GM23338 (cell line): ENCODE results near the gene ESYT1. TPM values are rescaled to one million over a fixed set of nuclear protein-coding genes. Genes with fewer than 3 reads are reported as not detected.

Experiments
- ATAC-seq: fragments of 200-7000 bp; cut with Tn5 transposase; 3 replicates; pipeline ENCODE4 v1.9.1; 2020
- DNase-seq: peaks from one replicate; pipeline ENCODE4 v3.0.0-alpha.2; 2015; ENCODE audit warnings: low spot score
- H2AFZ ChIP-seq: fragments of 200-600 bp; sonication (generic); 2 replicates; pipeline ENCODE4 v1.8.0; 2016; ENCODE audit warnings: antibody characterized with exemption, mild to moderate bottlenecking, moderate library complexity
- H3F3A ChIP-seq: fragments of 200-600 bp; sonication (generic); replicated peaks from 2 replicates; pipeline ENCODE4 v1.8.0; 2017; ENCODE audit warnings: antibody characterized with exemption, mixed run types, low read depth
- H3K27ac ChIP-seq: fragments of 200-600 bp; sonication (generic); 2 replicates; pipeline ENCODE4 v1.6.1; 2016; ENCODE audit warnings: low read depth
- H3K27me3 ChIP-seq: fragments of 200-600 bp; sonication (generic); 2 replicates; pipeline ENCODE4 v1.8.0; 2016; ENCODE audit warnings: mild to moderate bottlenecking, mixed run types, moderate library complexity; ENCODE audit not compliant: insufficient read depth
- H3K36me3 ChIP-seq: fragments of 200-600 bp; sonication (generic); 2 replicates; pipeline ENCODE4 v1.8.0; 2016; ENCODE audit warnings: mild to moderate bottlenecking; ENCODE audit not compliant: insufficient read depth
- H3K4me1 ChIP-seq: fragments of 200-600 bp; sonication (generic); 2 replicates; pipeline ENCODE4 v1.8.0; 2016; ENCODE audit warnings: mild to moderate bottlenecking, moderate library complexity; ENCODE audit not compliant: insufficient read depth
- H3K4me2 ChIP-seq: fragments of 200-600 bp; sonication (generic); 2 replicates; pipeline ENCODE4 v1.7.1; 2017; ENCODE audit warnings: mixed run types
- H3K4me3 ChIP-seq: fragments of 200-600 bp; sonication (generic); 2 replicates; pipeline ENCODE4 v1.6.1; 2016; ENCODE audit warnings: mixed run types
- H3K79me2 ChIP-seq: fragments of 200-600 bp; sonication (generic); replicated peaks from 2 replicates; pipeline ENCODE4 v1.8.0; 2017; ENCODE audit warnings: mild to moderate bottlenecking; ENCODE audit not compliant: insufficient read depth
- H3K9me2 ChIP-seq: fragments of 200-600 bp; sonication (generic); 2 replicates; pipeline ENCODE4 v1.8.0; 2017; ENCODE audit not compliant: insufficient read depth
- H4K20me1 ChIP-seq: fragments of 200-600 bp; sonication (generic); replicated peaks from 2 replicates; pipeline ENCODE4 v1.8.0; 2017; ENCODE audit warnings: mild to moderate bottlenecking; ENCODE audit not compliant: insufficient read depth
- H3K27ac Mint-ChIP-seq: 2 replicates; pipeline ENCODE4 v1.8.0; 2020; ENCODE audit warnings: inconsistent platforms, mild to moderate bottlenecking, moderate library complexity, mixed read lengths
- H3K27me3 Mint-ChIP-seq: 3 replicates; pipeline ENCODE4 v1.8.0; 2022; ENCODE audit warnings: low read depth, mild to moderate bottlenecking, moderate library complexity, mixed read lengths, inconsistent platforms; ENCODE audit not compliant: insufficient read depth, poor library complexity
- H3K36me3 Mint-ChIP-seq: 3 replicates; pipeline ENCODE4 v1.8.0; 2021; ENCODE audit warnings: low read depth, mild to moderate bottlenecking, inconsistent platforms, moderate library complexity, mixed read lengths
- H3K4me1 Mint-ChIP-seq: 3 replicates; pipeline ENCODE4 v1.8.0; 2020; ENCODE audit warnings: mild to moderate bottlenecking, inconsistent platforms, mixed read lengths
- H3K4me3 Mint-ChIP-seq: 3 replicates; pipeline ENCODE4 v1.8.0; 2021; ENCODE audit warnings: moderate library complexity, mild to moderate bottlenecking, inconsistent platforms, mixed read lengths
- H3K9me3 Mint-ChIP-seq: 3 replicates; pipeline ENCODE4 v1.8.0; 2020; ENCODE audit warnings: moderate library complexity, mild to moderate bottlenecking, inconsistent platforms, mixed read lengths
- EZH2 ChIP-seq: fragments of 200-600 bp; sonication (generic); IDR thresholded peaks from one replicate; pipeline ENCODE4 v1.8.0; 2017; ENCODE audit warnings: antibody characterized with exemption, mild to moderate bottlenecking, low read depth; ENCODE audit not compliant: unreplicated experiment
- EZH2phosphoT487 ChIP-seq: fragments of 200-600 bp; sonication (generic); IDR thresholded peaks from one replicate; pipeline ENCODE4 v1.8.1; 2018; ENCODE audit warnings: antibody characterized with exemption; ENCODE audit not compliant: unreplicated experiment
- JUNB ChIP-seq: IDR thresholded peaks from one replicate; pipeline ENCODE4 v1.6.1; 2016; ENCODE audit warnings: antibody characterized with exemption; ENCODE audit not compliant: unreplicated experiment
- NANOG ChIP-seq: IDR thresholded peaks from 2 replicates; pipeline ENCODE4 v1.6.1; 2016; ENCODE audit warnings: antibody characterized with exemption, borderline replicate concordance
- polyA plus RNA-seq: library from polyadenylated mRNA; unstranded; fragments of >200 nt; fragmentation: Nextera tagmentation; extraction: Ambion mirVana; gene quantifications from 2 replicates; pipeline ENCODE4 v1.2.1, GENCODE V29; 2016
- total RNA-seq: library from RNA; depleted of rRNA; stranded (reverse); fragments of >200 nt; shearing (Covaris generic); gene quantifications from 2 replicates; pipeline ENCODE4 v1.2.3, GENCODE V29; 2014
- TF ChIP-seq, protein P1 (sequence below): IDR thresholded peaks from one replicate; pipeline ENCODE4 v1.6.1; 2018; ENCODE audit warnings: antibody characterized with exemption; ENCODE audit not compliant: unreplicated experiment
- TF ChIP-seq, protein P2 (sequence below): fragments of 250-450 bp; sonication (Bioruptor Pico); IDR thresholded peaks from 2 replicates; pipeline ENCODE4 v1.5.0; 2020; ENCODE audit warnings: mild to moderate bottlenecking, moderate library complexity

Gene ESYT1
- total and polyA plus RNA-seq, 2 experiments from 2014 or later = 23.3 to 142 TPM

DNA sequence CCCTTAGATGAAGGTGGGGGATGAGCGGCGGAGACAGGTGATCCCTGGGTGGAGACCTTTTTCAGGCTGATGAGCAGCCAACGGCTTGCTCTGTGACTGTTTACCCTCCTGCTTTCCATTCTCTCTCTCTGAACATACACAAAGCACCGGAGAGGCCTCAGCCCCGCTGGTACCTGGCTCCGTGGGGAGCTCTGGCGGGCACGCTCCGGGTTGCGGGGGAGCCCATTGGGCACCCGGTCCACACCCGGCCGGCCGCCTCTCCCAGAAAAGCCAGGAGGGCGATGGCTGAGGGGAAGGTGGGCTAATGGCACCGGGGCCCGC, 60.7 kb downstream of the ESYT1 start:
- H3K27ac Mint-ChIP-seq = peak overlapping the region; percentile 93
- peaks cover 28% of the 10 kb centered on the region for H3K36me3 ChIP-seq
- peak overlapping the region; percentile 100 for H3K4me3 ChIP-seq
- no peak for DNase-seq
- H3F3A ChIP-seq = peaks cover 23% of the 10 kb centered on the region; the same call in 1 of the 2 replicates
- peaks cover 12% of the 10 kb centered on the region for H3K4me1 ChIP-seq
- peaks cover 35% of the 10 kb centered on the region for H3K79me2 ChIP-seq
- H3K9me3 Mint-ChIP-seq = peaks cover 6% of the 10 kb centered on the region; the same call in 2 of the 3 replicates
- H3K27me3 Mint-ChIP-seq = peaks cover 15% of the 10 kb centered on the region
- TF ChIP-seq NANOG (no peak), JUNB (no peak), EZH2phosphoT487 (no peak), EZH2 (no peak)
- TF ChIP-seq, protein P1, sequence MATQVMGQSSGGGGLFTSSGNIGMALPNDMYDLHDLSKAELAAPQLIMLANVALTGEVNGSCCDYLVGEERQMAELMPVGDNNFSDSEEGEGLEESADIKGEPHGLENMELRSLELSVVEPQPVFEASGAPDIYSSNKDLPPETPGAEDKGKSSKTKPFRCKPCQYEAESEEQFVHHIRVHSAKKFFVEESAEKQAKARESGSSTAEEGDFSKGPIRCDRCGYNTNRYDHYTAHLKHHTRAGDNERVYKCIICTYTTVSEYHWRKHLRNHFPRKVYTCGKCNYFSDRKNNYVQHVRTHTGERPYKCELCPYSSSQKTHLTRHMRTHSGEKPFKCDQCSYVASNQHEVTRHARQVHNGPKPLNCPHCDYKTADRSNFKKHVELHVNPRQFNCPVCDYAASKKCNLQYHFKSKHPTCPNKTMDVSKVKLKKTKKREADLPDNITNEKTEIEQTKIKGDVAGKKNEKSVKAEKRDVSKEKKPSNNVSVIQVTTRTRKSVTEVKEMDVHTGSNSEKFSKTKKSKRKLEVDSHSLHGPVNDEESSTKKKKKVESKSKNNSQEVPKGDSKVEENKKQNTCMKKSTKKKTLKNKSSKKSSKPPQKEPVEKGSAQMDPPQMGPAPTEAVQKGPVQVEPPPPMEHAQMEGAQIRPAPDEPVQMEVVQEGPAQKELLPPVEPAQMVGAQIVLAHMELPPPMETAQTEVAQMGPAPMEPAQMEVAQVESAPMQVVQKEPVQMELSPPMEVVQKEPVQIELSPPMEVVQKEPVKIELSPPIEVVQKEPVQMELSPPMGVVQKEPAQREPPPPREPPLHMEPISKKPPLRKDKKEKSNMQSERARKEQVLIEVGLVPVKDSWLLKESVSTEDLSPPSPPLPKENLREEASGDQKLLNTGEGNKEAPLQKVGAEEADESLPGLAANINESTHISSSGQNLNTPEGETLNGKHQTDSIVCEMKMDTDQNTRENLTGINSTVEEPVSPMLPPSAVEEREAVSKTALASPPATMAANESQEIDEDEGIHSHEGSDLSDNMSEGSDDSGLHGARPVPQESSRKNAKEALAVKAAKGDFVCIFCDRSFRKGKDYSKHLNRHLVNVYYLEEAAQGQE = no peak
- TF ChIP-seq, protein P2, sequence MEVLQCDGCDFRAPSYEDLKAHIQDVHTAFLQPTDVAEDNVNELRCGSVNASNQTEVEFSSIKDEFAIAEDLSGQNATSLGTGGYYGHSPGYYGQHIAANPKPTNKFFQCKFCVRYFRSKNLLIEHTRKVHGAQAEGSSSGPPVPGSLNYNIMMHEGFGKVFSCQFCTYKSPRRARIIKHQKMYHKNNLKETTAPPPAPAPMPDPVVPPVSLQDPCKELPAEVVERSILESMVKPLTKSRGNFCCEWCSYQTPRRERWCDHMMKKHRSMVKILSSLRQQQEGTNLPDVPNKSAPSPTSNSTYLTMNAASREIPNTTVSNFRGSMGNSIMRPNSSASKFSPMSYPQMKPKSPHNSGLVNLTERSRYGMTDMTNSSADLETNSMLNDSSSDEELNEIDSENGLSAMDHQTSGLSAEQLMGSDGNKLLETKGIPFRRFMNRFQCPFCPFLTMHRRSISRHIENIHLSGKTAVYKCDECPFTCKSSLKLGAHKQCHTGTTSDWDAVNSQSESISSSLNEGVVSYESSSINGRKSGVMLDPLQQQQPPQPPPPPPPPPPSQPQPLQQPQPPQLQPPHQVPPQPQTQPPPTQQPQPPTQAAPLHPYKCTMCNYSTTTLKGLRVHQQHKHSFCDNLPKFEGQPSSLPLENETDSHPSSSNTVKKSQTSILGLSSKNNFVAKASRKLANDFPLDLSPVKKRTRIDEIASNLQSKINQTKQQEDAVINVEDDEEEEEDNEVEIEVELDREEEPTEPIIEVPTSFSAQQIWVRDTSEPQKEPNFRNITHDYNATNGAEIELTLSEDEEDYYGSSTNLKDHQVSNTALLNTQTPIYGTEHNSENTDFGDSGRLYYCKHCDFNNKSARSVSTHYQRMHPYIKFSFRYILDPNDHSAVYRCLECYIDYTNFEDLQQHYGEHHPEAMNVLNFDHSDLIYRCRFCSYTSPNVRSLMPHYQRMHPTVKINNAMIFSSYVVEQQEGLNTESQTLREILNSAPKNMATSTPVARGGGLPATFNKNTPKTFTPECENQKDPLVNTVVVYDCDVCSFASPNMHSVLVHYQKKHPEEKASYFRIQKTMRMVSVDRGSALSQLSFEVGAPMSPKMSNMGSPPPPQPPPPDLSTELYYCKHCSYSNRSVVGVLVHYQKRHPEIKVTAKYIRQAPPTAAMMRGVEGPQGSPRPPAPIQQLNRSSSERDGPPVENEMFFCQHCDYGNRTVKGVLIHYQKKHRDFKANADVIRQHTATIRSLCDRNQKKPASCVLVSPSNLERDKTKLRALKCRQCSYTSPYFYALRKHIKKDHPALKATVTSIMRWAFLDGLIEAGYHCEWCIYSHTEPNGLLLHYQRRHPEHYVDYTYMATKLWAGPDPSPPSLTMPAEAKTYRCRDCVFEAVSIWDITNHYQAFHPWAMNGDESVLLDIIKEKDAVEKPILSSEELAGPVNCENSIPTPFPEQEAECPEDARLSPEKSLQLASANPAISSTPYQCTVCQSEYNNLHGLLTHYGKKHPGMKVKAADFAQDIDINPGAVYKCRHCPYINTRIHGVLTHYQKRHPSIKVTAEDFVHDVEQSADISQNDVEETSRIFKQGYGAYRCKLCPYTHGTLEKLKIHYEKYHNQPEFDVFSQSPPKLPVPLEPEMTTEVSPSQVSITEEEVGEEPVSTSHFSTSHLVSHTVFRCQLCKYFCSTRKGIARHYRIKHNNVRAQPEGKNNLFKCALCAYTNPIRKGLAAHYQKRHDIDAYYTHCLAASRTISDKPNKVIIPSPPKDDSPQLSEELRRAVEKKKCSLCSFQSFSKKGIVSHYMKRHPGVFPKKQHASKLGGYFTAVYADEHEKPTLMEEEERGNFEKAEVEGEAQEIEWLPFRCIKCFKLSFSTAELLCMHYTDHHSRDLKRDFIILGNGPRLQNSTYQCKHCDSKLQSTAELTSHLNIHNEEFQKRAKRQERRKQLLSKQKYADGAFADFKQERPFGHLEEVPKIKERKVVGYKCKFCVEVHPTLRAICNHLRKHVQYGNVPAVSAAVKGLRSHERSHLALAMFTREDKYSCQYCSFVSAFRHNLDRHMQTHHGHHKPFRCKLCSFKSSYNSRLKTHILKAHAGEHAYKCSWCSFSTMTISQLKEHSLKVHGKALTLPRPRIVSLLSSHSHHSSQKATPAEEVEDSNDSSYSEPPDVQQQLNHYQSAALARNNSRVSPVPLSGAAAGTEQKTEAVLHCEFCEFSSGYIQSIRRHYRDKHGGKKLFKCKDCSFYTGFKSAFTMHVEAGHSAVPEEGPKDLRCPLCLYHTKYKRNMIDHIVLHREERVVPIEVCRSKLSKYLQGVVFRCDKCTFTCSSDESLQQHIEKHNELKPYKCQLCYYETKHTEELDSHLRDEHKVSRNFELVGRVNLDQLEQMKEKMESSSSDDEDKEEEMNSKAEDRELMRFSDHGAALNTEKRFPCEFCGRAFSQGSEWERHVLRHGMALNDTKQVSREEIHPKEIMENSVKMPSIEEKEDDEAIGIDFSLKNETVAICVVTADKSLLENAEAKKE (CRISPR knock-in tag) = no peak
- 0 out of 2 replicates have a peak overlapping the region, but pooled peaks have one; percentile 57 for H2AFZ ChIP-seq
- H3K27ac ChIP-seq = peak overlapping the region; percentile 93
- H3K9me2 ChIP-seq = no peaks in the 10 kb centered on the region
- peaks cover 29% of the 10 kb centered on the region for H3K4me1 Mint-ChIP-seq
- no peaks in the 10 kb centered on the region for H3K27me3 ChIP-seq
- peaks cover 19% of the 10 kb centered on the region for H4K20me1 ChIP-seq
- peak; percentile 9 for ATAC-seq
- H3K4me2 ChIP-seq = peak overlapping the region; percentile 97
- peaks cover 56% of the 10 kb centered on the region for H3K36me3 Mint-ChIP-seq
- peak overlapping the region; percentile 84 for H3K4me3 Mint-ChIP-seq
